WTC11 (cell line): Measurements from ENCODE around the gene RSPO3. TPM values are rescaled to one million over a fixed set of nuclear protein-coding genes. Genes with fewer than 3 reads are reported as not detected.
A peak's percentile ranks its signal among the peaks of the same experiment; 100 is the strongest.

Experiments used
- ATAC-seq: fragments of 200-7000 bp; cut with Tn5 transposase; 2 replicates; pipeline ENCODE4 v1.10.0; 2021; ENCODE audit warnings: mild to moderate bottlenecking, moderate library complexity
- CTCF ChIA-PET: fragments of 300-600 bp; sonication (Branson Sonifier 250); formaldehyde crosslinking; loops from one replicate; lab custom pipeline; 2021; ENCODE audit warnings: antibody characterized with exemption; lab: Charles Lee
- POLR2A ChIA-PET: fragments of 350-600 bp; sonication (Branson Sonifier 250); formaldehyde crosslinking; loops from one replicate; lab custom pipeline; 2021; ENCODE audit warnings: antibody characterized with exemption; lab: Charles Lee
- DNase-seq: peaks from one replicate; pipeline ENCODE4 v3.0.0; 2021; ENCODE audit warnings: low spot score
- H3K27ac Mint-ChIP-seq: 2 replicates; pipeline ENCODE4 v1.8.0; 2021; ENCODE audit warnings: mixed read lengths
- H3K27me3 Mint-ChIP-seq: 2 replicates; pipeline ENCODE4 v1.8.0; 2021; ENCODE audit warnings: low read depth, mild to moderate bottlenecking, moderate library complexity, mixed read lengths
- H3K36me3 Mint-ChIP-seq: 2 replicates; pipeline ENCODE4 v1.8.0; 2021; ENCODE audit warnings: mixed read lengths
- H3K4me1 Mint-ChIP-seq: 2 replicates; pipeline ENCODE4 v1.8.0; 2022; ENCODE audit warnings: mixed read lengths
- H3K4me3 Mint-ChIP-seq: 2 replicates; pipeline ENCODE4 v1.8.0; 2021; ENCODE audit warnings: mild to moderate bottlenecking, moderate library complexity, mixed read lengths
- H3K9me3 Mint-ChIP-seq: 2 replicates; pipeline ENCODE4 v1.8.0; 2021; ENCODE audit warnings: mixed read lengths
- CREB1 ChIP-seq: sonication (generic); formaldehyde crosslinking; IDR thresholded peaks from 2 replicates; pipeline ENCODE4 v1.8.0; 2023; ENCODE audit warnings: mild to moderate bottlenecking, missing genetic modification reagents
- CREM ChIP-seq: sonication (generic); formaldehyde crosslinking; IDR thresholded peaks from 2 replicates; pipeline ENCODE4 v1.8.1; 2022; ENCODE audit warnings: mild to moderate bottlenecking, missing genetic modification reagents, moderate library complexity
- E2F1 ChIP-seq: sonication (generic); formaldehyde crosslinking; IDR thresholded peaks from 2 replicates; pipeline ENCODE4 v1.8.0; 2022; ENCODE audit warnings: mild to moderate bottlenecking, missing genetic modification reagents
- EMX1 ChIP-seq: fragments of 250-450 bp; sonication (Bioruptor Pico); IDR thresholded peaks from 2 replicates; pipeline ENCODE4 v1.8.0; 2021; ENCODE audit warnings: mild to moderate bottlenecking
- ERG ChIP-seq: fragments of 250-450 bp; sonication (Bioruptor Pico); IDR thresholded peaks from 2 replicates; pipeline ENCODE4 v1.8.0; 2021; ENCODE audit warnings: mild to moderate bottlenecking
- ETV6 ChIP-seq: sonication (generic); formaldehyde crosslinking; IDR thresholded peaks from 2 replicates; pipeline ENCODE4 v1.8.1; 2022; ENCODE audit warnings: mild to moderate bottlenecking, missing genetic modification reagents
- FOXJ3 ChIP-seq: sonication (generic); formaldehyde crosslinking; IDR thresholded peaks from 2 replicates; pipeline ENCODE4 v1.9.0; 2021; ENCODE audit warnings: missing genetic modification reagents, mild to moderate bottlenecking, borderline replicate concordance
- FOXP4 ChIP-seq: sonication (generic); formaldehyde crosslinking; IDR thresholded peaks from 2 replicates; pipeline ENCODE4 v1.8.0; 2022; ENCODE audit warnings: mild to moderate bottlenecking, missing genetic modification reagents
- HMGXB4 ChIP-seq: sonication (generic); formaldehyde crosslinking; IDR thresholded peaks from 2 replicates; pipeline ENCODE4 v1.8.1; 2023; ENCODE audit warnings: mild to moderate bottlenecking, moderate library complexity, missing genetic modification reagents
- MXD4 ChIP-seq: fragments of 250-450 bp; sonication (Bioruptor Pico); IDR thresholded peaks from 2 replicates; pipeline ENCODE4 v1.8.0; 2021; ENCODE audit warnings: mild to moderate bottlenecking, moderate library complexity, borderline replicate concordance
- NR1H2 ChIP-seq: sonication (generic); formaldehyde crosslinking; IDR thresholded peaks from 2 replicates; pipeline ENCODE4 v1.9.0; 2021; ENCODE audit warnings: mild to moderate bottlenecking, moderate library complexity, missing genetic modification reagents
- PRRX2 ChIP-seq: fragments of 250-450 bp; sonication (Bioruptor Pico); IDR thresholded peaks from 2 replicates; pipeline ENCODE4 v1.8.0; 2021; ENCODE audit warnings: mild to moderate bottlenecking
- SMAD4 ChIP-seq: sonication (generic); formaldehyde crosslinking; IDR thresholded peaks from 2 replicates; pipeline ENCODE4 v1.8.0; 2022; ENCODE audit warnings: mild to moderate bottlenecking, missing genetic modification reagents
- STAT6 ChIP-seq: sonication (generic); formaldehyde crosslinking; conservative IDR thresholded peaks from 2 replicates; pipeline ENCODE4 v1.8.1; 2023; ENCODE audit warnings: mild to moderate bottlenecking, low read depth, missing genetic modification reagents, moderate library complexity
- USF2 ChIP-seq: sonication (generic); formaldehyde crosslinking; IDR thresholded peaks from 2 replicates; pipeline ENCODE4 v1.8.1; 2023; ENCODE audit warnings: mild to moderate bottlenecking, missing genetic modification reagents, moderate library complexity
- ZMAT4 ChIP-seq: fragments of 250-450 bp; sonication (Bioruptor Pico); IDR thresholded peaks from 2 replicates; pipeline ENCODE4 v1.9.0; 2021; ENCODE audit warnings: mild to moderate bottlenecking
- ZNF138 ChIP-seq: sonication (generic); formaldehyde crosslinking; conservative IDR thresholded peaks from 2 replicates; pipeline ENCODE4 v1.8.1; 2022; ENCODE audit warnings: mild to moderate bottlenecking, moderate library complexity, missing genetic modification reagents
- ZNF317 ChIP-seq: sonication (generic); formaldehyde crosslinking; IDR thresholded peaks from 2 replicates; pipeline ENCODE4 v1.8.1; 2023; ENCODE audit warnings: low read depth, mild to moderate bottlenecking, moderate library complexity, missing genetic modification reagents, borderline replicate concordance
- ZNF416 ChIP-seq: fragments of 250-450 bp; sonication (Bioruptor Pico); IDR thresholded peaks from 2 replicates; pipeline ENCODE4 v1.9.0; 2021; ENCODE audit warnings: mild to moderate bottlenecking, inconsistent platforms
- ZNF512 ChIP-seq: sonication (generic); formaldehyde crosslinking; IDR thresholded peaks from 2 replicates; pipeline ENCODE4 v1.8.1; 2022; ENCODE audit warnings: missing genetic modification reagents, borderline replicate concordance
- ZNF671 ChIP-seq: fragments of 250-450 bp; sonication (Bioruptor Pico); IDR thresholded peaks from 2 replicates; pipeline ENCODE4 v1.8.0; 2021; ENCODE audit warnings: mild to moderate bottlenecking
- total RNA-seq: library from RNA; stranded (reverse); gene quantifications from 3 replicates; pipeline ENCODE4 v1.2.3, GENCODE V29; 2021

RSPO3 gene
- total RNA-seq, 1 experiment from 2014 or later = not detected

- POLR2A ChIA-PET = no interaction called here
- ATAC-seq (no peak), DNase-seq (no peak)
- no peaks in the 10 kb centered on the region for H3K36me3 Mint-ChIP-seq
- no peak overlapping the region for H3K27ac Mint-ChIP-seq
- H3K27me3 Mint-ChIP-seq = no peaks in the 10 kb centered on the region
- no peaks in the 10 kb centered on the region for H3K4me1 Mint-ChIP-seq
- no peak overlapping the region for H3K4me3 Mint-ChIP-seq
- CTCF ChIA-PET = no interaction called here
- no peak for TF ChIP-seq CREM (CRISPR knock-in tag)
- TF ChIP-seq, all 79 proteins: peak for 0
- H3K9me3 Mint-ChIP-seq = peaks cover 2% of the 10 kb centered on the region; the same call in 1 of the 2 replicates
These were observed 34.5 kb upstream of the RSPO3 start for GRCh38 chr6:127083963-127084310.

- Mint-ChIP-seq H3K27me3 (no peaks in the 10 kb centered on the region), H3K36me3 (no peaks in the 10 kb centered on the region), H3K4me1 (peaks cover 8% of the 10 kb centered on the region), H3K9me3 (no peaks in the 10 kb centered on the region), H3K27ac (no peak overlapping the region), H3K4me3 (no peak overlapping the region)
- ATAC-seq (no peak), DNase-seq (no peak)
- no peak for TF ChIP-seq ZNF138
- no peak for TF ChIP-seq ZNF512 (CRISPR knock-in tag)
- no peak for TF ChIP-seq STAT6 (CRISPR knock-in tag)
- no peak for TF ChIP-seq PRRX2 (CRISPR knock-in tag)
- no peak for TF ChIP-seq MXD4 (CRISPR knock-in tag)
- POLR2A ChIA-PET = no interaction called here
- CTCF ChIA-PET = interaction anchor here (0.6 to 1.1 kb wide), 2 partner anchors 181 to 392 kb away, joined by 3 to 4 read pairs; partner anchors contain the start of gene RNF146
These were observed 33.3 kb upstream of the RSPO3 start for GRCh38 chr6:127085181-127085580.

GRCh38 chr6:127090051-127090450, 28.4 kb upstream of the RSPO3 start:
- H3K9me3 Mint-ChIP-seq = no peaks in the 10 kb centered on the region
- POLR2A ChIA-PET = no interaction called here
- TF ChIP-seq SMAD4 (CRISPR knock-in tag) = no peak
- no peak for TF ChIP-seq CREB1 (CRISPR knock-in tag)
- TF ChIP-seq ZMAT4 = no peak
- no peak for TF ChIP-seq EMX1
- TF ChIP-seq USF2 (CRISPR knock-in tag) = no peak
- no peak for TF ChIP-seq ERG (CRISPR knock-in tag)
- TF ChIP-seq ZNF317 (CRISPR knock-in tag) = no peak
- no peak for TF ChIP-seq HMGXB4 (CRISPR knock-in tag)
- TF ChIP-seq ETV6 = no peak
- TF ChIP-seq FOXJ3 (CRISPR knock-in tag) = no peak
- TF ChIP-seq FOXP4 = no peak
- TF ChIP-seq E2F1 (CRISPR knock-in tag) = no peak
- no peak for TF ChIP-seq ZNF671 (CRISPR knock-in tag)
- TF ChIP-seq NR1H2 = no peak
- TF ChIP-seq PRRX2 (CRISPR knock-in tag) = no peak
- no peak for TF ChIP-seq ZNF416 (CRISPR knock-in tag)

More at GRCh38 chr6:127090051-127090450, 28.4 kb upstream of the RSPO3 start:
- no peak for DNase-seq
- Mint-ChIP-seq H3K4me3 (no peak overlapping the region), H3K36me3 (no peaks in the 10 kb centered on the region), H3K27me3 (no peaks in the 10 kb centered on the region), H3K4me1 (peaks cover 8% of the 10 kb centered on the region), H3K27ac (no peak overlapping the region)
- ATAC-seq = peak; percentile 28
- CTCF ChIA-PET = no interaction called here
